T-cell (primary cell): ENCODE results near the gene RNF166. TPM values are rescaled to one million over a fixed set of nuclear protein-coding genes. Genes with fewer than 3 reads are reported as not detected.
A peak's percentile ranks its signal among the peaks of the same experiment; 100 is the strongest.

Experiments used
- ATAC-seq, 4 experiments: fragments of 200-7000 bp in 3 of 4; fragments of 150-1000 bp in 1 of 4; cut with Tn5 transposase; replicated peaks in 1 of 4; 1 replicate in 3 of 4; 2 replicates in 1 of 4; pipeline ENCODE4 v1.10.0; 2021; ENCODE audit warnings: moderate library complexity in 3 of 4, mild to moderate bottlenecking in 2 of 4, moderate number of reproducible peaks in 1 of 4
- CTCF ChIA-PET, 2 donors: fragments of 300-600 bp; sonication (Branson Sonifier 250); formaldehyde crosslinking; loops; one replicate each; lab custom pipeline; 2022; ENCODE audit warnings: antibody characterized with exemption in 2 of 2; lab: Charles Lee
- POLR2A ChIA-PET, 2 donors: fragments of 300-600 bp; sonication (Branson Sonifier 250); formaldehyde crosslinking; loops; one replicate each; lab custom pipeline; 2022; ENCODE audit warnings: antibody characterized with exemption in 2 of 2; lab: Charles Lee
- DNase-seq, 35 experiments: peaks; one replicate each; pipeline versions ENCODE4 v3.0.0 to v3.0.0-alpha.2; 2013 to 2023
- H3K27ac ChIP-seq: one replicate; pipeline ENCODE4 v1.5.1; 2013; ENCODE audit warnings: low read length
- H3K27me3 ChIP-seq, 2 experiments: replicated peaks in 1 of 2; 1 replicate in 1 of 2; 2 replicates in 1 of 2; pipeline versions ENCODE4 v1.6.1 to v1.7.0; 2013; ENCODE audit warnings: low read length in 1 of 2, mixed read lengths in 1 of 2; ENCODE audit not compliant: control insufficient read depth in 2 of 2, insufficient read depth in 2 of 2; ENCODE audit errors: extremely low read depth in 1 of 2
- H3K36me3 ChIP-seq, 2 donors: 1 replicate in 1 of 2; 2 replicates in 1 of 2; pipeline versions ENCODE4 v1.6.1 to v1.7.0; 2013; ENCODE audit warnings: low read length in 1 of 2; ENCODE audit not compliant: control insufficient read depth in 2 of 2, insufficient read depth in 1 of 2; ENCODE audit errors: extremely low read depth in 1 of 2
- H3K4me1 ChIP-seq, 2 experiments: 1 replicate in 1 of 2; 2 replicates in 1 of 2; pipeline versions ENCODE4 v1.6.1 to v1.7.0; 2013; ENCODE audit warnings: low read length in 2 of 2, mixed read lengths in 1 of 2; ENCODE audit not compliant: insufficient read depth in 2 of 2, control insufficient read depth in 1 of 2; ENCODE audit errors: extremely low read depth in 1 of 2
- H3K4me3 ChIP-seq, 2 donors: 1 replicate in 1 of 2; 2 replicates in 1 of 2; pipeline versions ENCODE4 v1.5.1 to v1.7.0; 2013; ENCODE audit warnings: mild to moderate bottlenecking in 2 of 2, low read length in 1 of 2, moderate library complexity in 1 of 2; ENCODE audit not compliant: control insufficient read depth in 1 of 2; ENCODE audit errors: extremely low read depth in 1 of 2
- H3K9me3 ChIP-seq: 2 replicates; pipeline ENCODE4 v1.7.0; 2013
- H3K27ac Mint-ChIP-seq, 2 donors: one replicate each; pipeline ENCODE4 v1.8.0; 2020 to 2021; ENCODE audit warnings: mild to moderate bottlenecking in 2 of 2, mixed read lengths in 2 of 2
- H3K27me3 Mint-ChIP-seq, 2 donors: one replicate each; pipeline ENCODE4 v1.8.0; 2021 to 2022; ENCODE audit warnings: mixed read lengths in 2 of 2
- H3K36me3 Mint-ChIP-seq: one replicate; pipeline ENCODE4 v1.8.0; 2021; ENCODE audit warnings: mixed read lengths
- H3K4me1 Mint-ChIP-seq, 3 donors: one replicate each; pipeline ENCODE4 v1.8.0; 2020 to 2022; ENCODE audit warnings: mixed read lengths in 3 of 3, mild to moderate bottlenecking in 1 of 3
- H3K4me3 Mint-ChIP-seq, 3 donors: one replicate each; pipeline ENCODE4 v1.8.0; 2020 to 2022; ENCODE audit warnings: mild to moderate bottlenecking in 3 of 3, mixed read lengths in 3 of 3, moderate library complexity in 3 of 3
- H3K9me3 Mint-ChIP-seq, 3 donors: one replicate each; pipeline ENCODE4 v1.8.0; 2020 to 2022; ENCODE audit warnings: mixed read lengths in 3 of 3
- WGBS: methylation state at CpG from one replicate; pipeline ENCODE4 v1.1.5; 2013; ENCODE audit warnings: missing lambda C conversion rate; ENCODE audit not compliant: insufficient coverage; 5-methylcytosine and 5-hydroxymethylcytosine counted together
- total RNA-seq, 35 experiments: library from RNA in 6 of 35; stranded (reverse) in 6 of 35; fragments of 120-200 nt in 1 of 35; gene quantifications; one replicate each; pipeline versions ENCODE4 v1.2.1 to v1.2.4 and lab custom pipeline; 2013 to 2026

Gene RNF166
- total RNA-seq, 5 donors from 2014 or later (not counting 1 experiment from before 2014, with no cell fraction given): 246 to 369 (median 264) TPM

GRCh38 chr16:88725609-88726407 is 19.6 kb upstream of the RNF166 start:
- H3K27me3 ChIP-seq: no peaks in the 10 kb centered on the region
- H3K36me3 ChIP-seq: peaks cover 28 to 77% of the 10 kb centered on the region in 2 donors
- peaks cover 0 to 2% of the 10 kb centered on the region in 2 experiments for H3K4me1 ChIP-seq
- DNase-seq: no peak
- Mint-ChIP-seq H3K4me3 (no peak overlapping the region), H3K27ac (no peak overlapping the region), H3K4me1 (no peaks in the 10 kb centered on the region), H3K36me3 (peaks cover 14% of the 10 kb centered on the region), H3K27me3 (no peaks in the 10 kb centered on the region), H3K9me3 (no peaks in the 10 kb centered on the region)
- no peaks in the 10 kb centered on the region for H3K9me3 ChIP-seq
- WGBS: 90% methylated on average over 28 of the region's 32 CpGs
- ChIA-PET CTCF (no interaction called here), POLR2A (no interaction called here)
- no peak overlapping the region for H3K27ac ChIP-seq
- no peak overlapping the region for H3K4me3 ChIP-seq
- no peak for ATAC-seq

GRCh38 chr16:88724855-88725555 is 18.8 kb upstream of the RNF166 start:
- CTCF ChIA-PET: no interaction called here
- peaks cover 17% of the 10 kb centered on the region for H3K36me3 Mint-ChIP-seq
- peaks cover 30 to 79% of the 10 kb centered on the region in 2 donors for H3K36me3 ChIP-seq

GRCh38 chr16:88723911-88724310 is 17.7 kb upstream of the RNF166 start:
- DNase-seq (no peak), ATAC-seq (no peak)
- Histone ChIP-seq H3K36me3 (peaks cover 41 to 87% of the 10 kb centered on the region in 2 donors), H3K4me1 (peaks cover 0 to 5% of the 10 kb centered on the region in 2 experiments), H3K27ac (no peak overlapping the region), H3K4me3 (no peak overlapping the region), H3K9me3 (no peaks in the 10 kb centered on the region), H3K27me3 (no peaks in the 10 kb centered on the region)
- Mint-ChIP-seq H3K27me3 (no peaks in the 10 kb centered on the region), H3K36me3 (peaks cover 22% of the 10 kb centered on the region), H3K4me3 (no peak overlapping the region), H3K9me3 (no peaks in the 10 kb centered on the region), H3K4me1 (no peaks in the 10 kb centered on the region), H3K27ac (no peak overlapping the region)
- ChIA-PET CTCF (no interaction called here), POLR2A (no interaction called here)
- 95% methylated on average over 11 of the region's 17 CpGs for WGBS

More at GRCh38 chr16:88724855-88725555, 18.8 kb upstream of the RNF166 start:
- Histone ChIP-seq H3K4me1 (peaks cover 0 to 2% of the 10 kb centered on the region in 2 experiments), H3K9me3 (no peaks in the 10 kb centered on the region), H3K4me3 (no peak overlapping the region), H3K27me3 (no peaks in the 10 kb centered on the region), H3K27ac (no peak overlapping the region)
- DNase-seq: no peak
- no peak overlapping the region for H3K4me3 Mint-ChIP-seq
- H3K9me3 Mint-ChIP-seq: no peaks in the 10 kb centered on the region
- ATAC-seq: peak in 1 of 4 experiments; percentile 5
- H3K4me1 Mint-ChIP-seq: no peaks in the 10 kb centered on the region
- WGBS: 94% methylated on average over 28 of the region's 31 CpGs
- POLR2A ChIA-PET: no interaction called here
- no peaks in the 10 kb centered on the region for H3K27me3 Mint-ChIP-seq
- no peak overlapping the region for H3K27ac Mint-ChIP-seq

- Histone ChIP-seq H3K4me1 (peaks cover 0 to 5% of the 10 kb centered on the region in 2 experiments), H3K9me3 (no peaks in the 10 kb centered on the region), H3K36me3 (peaks cover 41 to 91% of the 10 kb centered on the region in 2 donors), H3K27me3 (no peaks in the 10 kb centered on the region), H3K4me3 (no peak overlapping the region), H3K27ac (no peak overlapping the region)
- CTCF ChIA-PET: no interaction called here
- Mint-ChIP-seq H3K4me3 (no peak overlapping the region), H3K27me3 (no peaks in the 10 kb centered on the region), H3K36me3 (peaks cover 22% of the 10 kb centered on the region), H3K4me1 (no peaks in the 10 kb centered on the region), H3K27ac (no peak overlapping the region), H3K9me3 (no peaks in the 10 kb centered on the region)
- WGBS: 91% methylated on average over 4 of the region's 8 CpGs
- DNase-seq (no peak), ATAC-seq (no peak)
- POLR2A ChIA-PET: no interaction called here
Measured at GRCh38 chr16:88723507-88723887, 17.3 kb upstream of the RNF166 start.

GRCh38 chr16:88722784-88723506 is 16.7 kb upstream of the RNF166 start:
- Histone ChIP-seq H3K27me3 (no peaks in the 10 kb centered on the region), H3K4me1 (peaks cover 0 to 5% of the 10 kb centered on the region in 2 experiments), H3K4me3 (no peak overlapping the region), H3K36me3 (peaks cover 46 to 94% of the 10 kb centered on the region in 2 donors), H3K27ac (no peak overlapping the region), H3K9me3 (no peaks in the 10 kb centered on the region)
- ChIA-PET CTCF (no interaction called here), POLR2A (no interaction called here)
- Mint-ChIP-seq H3K9me3 (no peaks in the 10 kb centered on the region), H3K4me1 (peaks cover 0 to 2% (median 0%) of the 10 kb centered on the region in 3 donors), H3K27ac (no peak overlapping the region), H3K27me3 (no peaks in the 10 kb centered on the region), H3K36me3 (peaks cover 25% of the 10 kb centered on the region), H3K4me3 (no peak overlapping the region)
- 94% methylated on average over 26 of the region's 39 CpGs for WGBS
- ATAC-seq (no peak), DNase-seq (no peak)
